GM12878 (cell line): Measurements from ENCODE around the gene EYA2. TPM values are rescaled to one million over a fixed set of nuclear protein-coding genes. Genes with fewer than 3 reads are reported as not detected.

Experiments used
- ATAC-seq: fragments of 200-7000 bp; cut with Tn5 transposase; 3 replicates; pipeline ENCODE4 v1.9.1; 2020; ENCODE audit warnings: mild to moderate bottlenecking, moderate library complexity
- BruUV-seq: library from RNA; stranded (reverse); fragments of 400-500 nt; replicated peaks from 2 replicates; lab custom pipeline; 2021; lab: Mats Ljungman, UMichigan
- CTCF ChIA-PET: fragments of 300-600 bp; sonication (Branson Sonifier 250); formaldehyde crosslinking; extraction: SDS; loops from one replicate; lab custom pipeline; 2021; ENCODE audit warnings: inconsistent platforms; lab: Yijun Ruan, JAX
- POLR2A ChIA-PET: fragments of 350-600 bp; formaldehyde crosslinking; extraction: SDS; loops from one replicate; lab custom pipeline; 2021; ENCODE audit warnings: inconsistent platforms; lab: Charles Lee
- RAD21 ChIA-PET: fragments of 300-600 bp; sonication (Branson Sonifier 250); formaldehyde crosslinking; loops from one replicate; lab custom pipeline; 2023; ENCODE audit warnings: antibody characterized with exemption; ENCODE audit not compliant: unreplicated experiment; lab: Charles Lee
- SMC1A ChIA-PET: fragments of 300-600 bp; sonication (Branson Sonifier 250); formaldehyde crosslinking; loops from one replicate; lab custom pipeline; 2023; ENCODE audit not compliant: unreplicated experiment, uncharacterized antibody; lab: Charles Lee
- DNase-seq: peaks from one replicate; pipeline ENCODE4 v3.0.0-alpha.2; 2011; ENCODE audit warnings: low read depth, low spot score
- FAIRE-seq: peaks from 3 replicates; lab custom pipeline; 2011; peaks lifted over from hg19 to GRCh38; lab: Jason Lieb, UNC
- H2AFZ ChIP-seq: 2 replicates; pipeline ENCODE4 v1.6.0; 2011; ENCODE audit warnings: low read depth, low read length, control low read depth; ENCODE audit not compliant: control insufficient read depth
- H3K27ac ChIP-seq: 2 replicates; pipeline ENCODE4 v1.5.1; 2011; ENCODE audit warnings: control low read depth; ENCODE audit not compliant: control insufficient read depth, insufficient read depth
- H3K27me3 ChIP-seq, 2 experiments: replicated peaks in 1 of 2; 2 replicates each; pipeline versions ENCODE4 v1.6.0 to v1.6.1; 2011; ENCODE audit warnings: low read length in 1 of 2; ENCODE audit not compliant: control insufficient read depth in 2 of 2, insufficient read depth in 2 of 2
- H3K36me3 ChIP-seq, 2 experiments: 2 replicates each; pipeline ENCODE4 v1.5.1; 2011; ENCODE audit warnings: low read length in 1 of 2; ENCODE audit not compliant: control insufficient read depth in 2 of 2, insufficient read depth in 2 of 2
- H3K4me1 ChIP-seq: 2 replicates; pipeline ENCODE4 v1.6.1; 2011; ENCODE audit warnings: mild to moderate bottlenecking, low read length, moderate library complexity, mixed read lengths; ENCODE audit not compliant: control insufficient read depth, insufficient read depth
- H3K4me2 ChIP-seq: 2 replicates; pipeline ENCODE4 v1.6.0; 2011; ENCODE audit warnings: control low read depth; ENCODE audit not compliant: control insufficient read depth, insufficient read depth
- H3K4me3 ChIP-seq: fragments of 200-600 bp; sonication (generic); 2 replicates; pipeline ENCODE4 v1.5.1; 2016
- H3K79me2 ChIP-seq: 2 replicates; pipeline ENCODE4 v1.6.0; 2011; ENCODE audit warnings: low read length; ENCODE audit not compliant: control insufficient read depth, insufficient read depth
- H3K9ac ChIP-seq: 2 replicates; pipeline ENCODE4 v1.8.0; 2011; ENCODE audit warnings: low read length, control low read depth, mixed read lengths; ENCODE audit not compliant: control insufficient read depth, insufficient read depth
- H3K9me3 ChIP-seq: replicated peaks from 3 replicates; pipeline ENCODE4 v1.5.1; 2011; ENCODE audit warnings: mild to moderate bottlenecking, low read length; ENCODE audit not compliant: control insufficient read depth, insufficient read depth
- H4K20me1 ChIP-seq: 2 replicates; pipeline ENCODE4 v1.6.0; 2011; ENCODE audit not compliant: control insufficient read depth, insufficient read depth
- CHD2 ChIP-seq: IDR thresholded peaks from 2 replicates; pipeline ENCODE4 v1.6.1; 2011; ENCODE audit warnings: low read depth, low read length, improper control_type of control experiment, borderline replicate concordance
- CREB1 ChIP-seq: IDR thresholded peaks from 2 replicates; pipeline ENCODE4 v1.6.1; 2012; ENCODE audit warnings: low read depth, mild to moderate bottlenecking, inconsistent platforms
- E4F1 ChIP-seq: fragments of 450-650 bp; IDR thresholded peaks from 2 replicates; pipeline ENCODE4 v1.6.1; 2018; ENCODE audit warnings: borderline replicate concordance, mild to moderate bottlenecking; ENCODE audit not compliant: partially characterized antibody
- EED ChIP-seq: sonication (generic); IDR thresholded peaks from 2 replicates; pipeline ENCODE4 v1.6.1; 2016; ENCODE audit warnings: antibody characterized with exemption, low read depth
- GATAD2B ChIP-seq: fragments of 450-650 bp; conservative IDR thresholded peaks from 2 replicates; pipeline ENCODE4 v1.6.1; 2017; ENCODE audit warnings: low read depth, mild to moderate bottlenecking, moderate library complexity
- MAX ChIP-seq: IDR thresholded peaks from 2 replicates; pipeline ENCODE4 v1.6.1; 2012; ENCODE audit warnings: low read depth, low read length, improper control_type of control experiment
- MEF2A ChIP-seq: IDR thresholded peaks from 2 replicates; pipeline ENCODE4 v1.6.1; 2011; ENCODE audit warnings: low read depth, mild to moderate bottlenecking, low read length, moderate library complexity; ENCODE audit not compliant: insufficient read depth
- MTA2 ChIP-seq: fragments of 450-650 bp; IDR thresholded peaks from 2 replicates; pipeline ENCODE4 v1.6.1; 2016; ENCODE audit warnings: low read depth, mild to moderate bottlenecking, moderate library complexity
- POLR2A ChIP-seq: IDR thresholded peaks from 2 replicates; pipeline ENCODE4 v1.6.1; 2011; ENCODE audit warnings: low read depth, mild to moderate bottlenecking, low read length
- POLR2AphosphoS2 ChIP-seq: IDR thresholded peaks from 2 replicates; pipeline ENCODE4 v1.6.1; 2011; ENCODE audit warnings: low read depth, mild to moderate bottlenecking, low read length, improper control_type of control experiment, moderate library complexity
- SPI1 ChIP-seq: IDR thresholded peaks from 2 replicates; pipeline ENCODE4 v1.6.1; 2011; ENCODE audit warnings: low read depth, mild to moderate bottlenecking, low read length, moderate library complexity, borderline replicate concordance; ENCODE audit not compliant: insufficient read depth
- YBX1 ChIP-seq: fragments of 450-650 bp; IDR thresholded peaks from 2 replicates; pipeline ENCODE4 v1.6.1; 2016; ENCODE audit warnings: antibody characterized with exemption
- ZNF384 ChIP-seq: IDR thresholded peaks from 2 replicates; pipeline ENCODE4 v1.6.1; 2012; ENCODE audit warnings: low read depth, mild to moderate bottlenecking, low read length, improper control_type of control experiment, borderline replicate concordance
- ZNF622 ChIP-seq: fragments of 450-650 bp; IDR thresholded peaks from 2 replicates; pipeline ENCODE4 v1.6.1; 2017; ENCODE audit warnings: mild to moderate bottlenecking, inconsistent platforms
- WGBS: methylation state at CpG from one replicate; pipeline ENCODE4 v1.1.6; 2016; ENCODE audit warnings: low lambda C conversion rate; ENCODE audit not compliant: insufficient replicate concordance, insufficient coverage; ENCODE audit errors: missing lambda C conversion rate; 5-methylcytosine and 5-hydroxymethylcytosine counted together
- in situ Hi-C: fragments of 300-500 bp; cut with MboI; formaldehyde crosslinking; loops from 9 replicates; pipeline ENCODE4 v1.14.3; 2018; ENCODE audit warnings: mixed read lengths
- intact Hi-C: fragments of 100-400 bp; cut with micrococcal nuclease; formaldehyde crosslinking; loops from one replicate; pipeline ENCODE4 v1.14.2; 2022; ENCODE audit not compliant: unreplicated experiment
- polyA plus RNA-seq, 11 experiments: library from polyadenylated mRNA; depleted of rRNA in 4 of 11; unstranded in 6 of 11; stranded (reverse) in 5 of 11; fragments of >200 nt; fragmentation: Nextera tagmentation in 4 of 11; fragmentation: Illumina TruSeq in 1 of 11; extraction: Ambion mirVana in 4 of 11; extraction: Trizol in 1 of 11; gene quantifications; 1 replicate in 1 of 11; 2 replicates in 10 of 11; pipeline versions ENCODE4 v1.2.1 to v1.2.3, GENCODE V29; 2011 to 2016; ENCODE audit warnings: inconsistent platforms in 2 of 11, missing spikeins in 2 of 11, low read depth in 1 of 11
- total RNA-seq, 4 experiments: library from RNA; depleted of rRNA in 3 of 4; stranded (reverse); fragments of >200 nt in 3 of 4; fragmentation: Illumina TruSeq in 1 of 4; extraction: Trizol in 1 of 4; gene quantifications; 2 replicates each; pipeline versions ENCODE4 v1.2.1 to v1.2.3, GENCODE V29; 2013 to 2021
- TF ChIP-seq, protein P1 (sequence below): IDR thresholded peaks from 2 replicates; pipeline ENCODE4 v1.6.1; 2011; ENCODE audit warnings: low read depth, mild to moderate bottlenecking, low read length, moderate library complexity, borderline replicate concordance; ENCODE audit errors: extremely low read depth

The EYA2 gene
- total and polyA plus RNA-seq, 10 of the 15 experiments (the other 5 are each of a cell fraction or from before 2014, with no cell fraction given), result 0.20 TPM; not detected in 9

GRCh38 chr20:47129306-47129705 is 234.7 kb downstream of the EYA2 start:
- no peaks in the 10 kb centered on the region for H3K4me1 ChIP-seq
- ChIA-PET SMC1A (no interaction called here), CTCF (interaction anchor here (0.7 to 1.4 kb wide), 2 partner anchors 376 to 1510 kb away, joined by 3 read pairs; no protein-coding TSS in a partner anchor), RAD21 (no interaction called here), POLR2A (no interaction called here)
- H3K27me3 ChIP-seq, result peaks cover 0 to 2% of the 10 kb centered on the region in 2 experiments; a peak in 2 of 4 replicates
- no peak overlapping the region for H2AFZ ChIP-seq
- 44% methylated on average over 1 of the region's 1 CpG for WGBS
- H3K36me3 ChIP-seq, result no peaks in the 10 kb centered on the region
- H3K4me2 ChIP-seq, result no peak overlapping the region
- no peak for DNase-seq
- intact Hi-C loops (no loop called here), in situ Hi-C loops (no loop called here)
- no peaks in the 10 kb centered on the region for H3K9me3 ChIP-seq
- no peak overlapping the region for H3K4me3 ChIP-seq
- no peaks in the 10 kb centered on the region for H3K79me2 ChIP-seq
- no peak overlapping the region for H3K27ac ChIP-seq
- no peak for TF ChIP-seq POLR2AphosphoS2
- no peak for TF ChIP-seq MEF2A
- no peak for TF ChIP-seq GATAD2B
- ATAC-seq, result no peak
- no peaks in the 10 kb centered on the region for H4K20me1 ChIP-seq
- no peak overlapping the region for H3K9ac ChIP-seq
- no TSS peak for BruUV-seq
- no peak for FAIRE-seq

DNA sequence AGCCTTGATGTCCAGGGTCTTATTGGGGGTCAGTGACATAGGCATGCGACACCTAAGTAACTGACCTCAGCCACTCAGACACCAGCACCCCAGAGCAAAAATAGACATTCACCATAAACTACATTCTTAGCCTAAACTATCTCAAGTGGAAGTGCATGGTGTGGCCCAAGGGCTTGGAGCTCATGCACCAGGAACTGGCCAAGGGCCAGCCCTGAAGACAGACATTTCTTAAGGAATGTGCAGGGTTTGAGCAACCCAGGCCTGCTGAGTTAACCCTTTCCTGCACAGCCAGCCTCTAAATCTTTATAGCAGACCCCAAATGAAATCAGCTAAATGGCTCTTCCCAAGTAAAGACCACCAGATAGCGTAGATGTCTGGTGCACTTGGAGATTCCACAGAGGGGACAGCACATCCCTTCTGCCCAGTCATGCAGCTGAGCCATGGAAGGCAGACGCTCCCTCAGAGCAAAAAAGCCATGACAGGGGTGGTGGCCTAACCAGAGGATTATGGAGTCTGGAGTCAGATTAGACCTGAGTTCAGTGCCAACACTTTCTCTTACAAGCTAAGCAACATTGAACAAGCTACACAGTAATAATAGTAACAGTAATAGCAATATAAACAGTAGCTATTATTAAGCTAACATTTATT is 239.3 kb downstream of the EYA2 start:
- in situ Hi-C loops, result no loop called here
- Histone ChIP-seq H3K79me2 (no peaks in the 10 kb centered on the region), H2AFZ (no peak overlapping the region), H3K36me3 (no peaks in the 10 kb centered on the region), H3K4me2 (no peak overlapping the region), H3K4me3 (no peak overlapping the region), H3K27ac (no peak overlapping the region), H3K27me3 (no peaks in the 10 kb centered on the region; a peak in 1 of 4 replicates), H3K9ac (no peak overlapping the region), H3K4me1 (no peaks in the 10 kb centered on the region), H4K20me1 (no peaks in the 10 kb centered on the region), H3K9me3 (no peaks in the 10 kb centered on the region)
- intact Hi-C loops, result no loop called here
- DNase-seq (no peak), FAIRE-seq (no peak), ATAC-seq (no peak)
- no TSS peak for BruUV-seq
- 64% methylated on average over 3 of the region's 3 CpGs for WGBS
- ChIA-PET CTCF (interaction anchor here (1.1 kb wide), 1 partner anchor 9 kb away, joined by 3 read pairs; no protein-coding TSS in a partner anchor), POLR2A (interaction anchor here (0.5 kb wide), 1 partner anchor 61 kb away, joined by 7 read pairs; no protein-coding TSS in a partner anchor), SMC1A (no interaction called here), RAD21 (no interaction called here)
- TF ChIP-seq EED (no peak), CREB1 (no peak), CHD2 (no peak), YBX1 (no peak), ZNF622 (no peak), POLR2A (no peak), SPI1 (no peak), MTA2 (no peak), ZNF384 (no peak), E4F1 (no peak), MAX (no peak)
- TF ChIP-seq, protein P1, sequence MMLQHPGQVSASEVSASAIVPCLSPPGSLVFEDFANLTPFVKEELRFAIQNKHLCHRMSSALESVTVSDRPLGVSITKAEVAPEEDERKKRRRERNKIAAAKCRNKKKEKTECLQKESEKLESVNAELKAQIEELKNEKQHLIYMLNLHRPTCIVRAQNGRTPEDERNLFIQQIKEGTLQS, result no peak
